Heart left ventricle (tissue), 16 donors: ENCODE measurements around the gene ARL11. TPM values are rescaled to one million over a fixed set of nuclear protein-coding genes. Genes with fewer than 3 reads are reported as not detected.
A peak's percentile ranks its signal among the peaks of the same experiment; 100 is the strongest.

ENCODE experiments used
- ATAC-seq, 4 donors: fragments of 200-7000 bp; cut with Tn5 transposase; one replicate each; pipeline ENCODE4 v1.9.1; 2020 to 2022; ENCODE audit warnings: moderate library complexity in 4 of 4, mild to moderate bottlenecking in 3 of 4, moderate number of reproducible peaks in 1 of 4
- DNase-seq, 5 donors: peaks; one replicate each; pipeline ENCODE4 v3.0.0-alpha.2; 2020
- H3K27ac ChIP-seq, 12 donors: fragments of 200-600 bp; sonication (generic) in 4 of 12; one replicate each; pipeline versions ENCODE4 v1.5.0 to v1.8.0; 2016 to 2022; ENCODE audit warnings: mild to moderate bottlenecking in 2 of 12
- H3K27me3 ChIP-seq, 9 donors: fragments of 200-600 bp; sonication (generic) in 2 of 9; one replicate each; pipeline versions ENCODE4 v1.5.1 to v1.8.0; 2016 to 2022; ENCODE audit warnings: mild to moderate bottlenecking in 3 of 9
- H3K36me3 ChIP-seq, 9 donors: fragments of 200-600 bp; sonication (generic) in 2 of 9; one replicate each; pipeline versions ENCODE4 v1.5.0 to v1.8.0; 2018 to 2022; ENCODE audit warnings: mild to moderate bottlenecking in 2 of 9
- H3K4me1 ChIP-seq, 12 donors: fragments of 200-600 bp; sonication (generic) in 4 of 12; one replicate each; pipeline versions ENCODE4 v1.5.0 to v1.8.0; 2016 to 2022; ENCODE audit warnings: mild to moderate bottlenecking in 3 of 12
- H3K4me3 ChIP-seq, 12 donors: fragments of 200-600 bp; sonication (generic) in 4 of 12; one replicate each; pipeline versions ENCODE4 v1.5.0 to v1.8.0; 2017 to 2022; ENCODE audit warnings: mild to moderate bottlenecking in 9 of 12, moderate library complexity in 4 of 12
- H3K9me3 ChIP-seq, 12 donors: fragments of 200-600 bp; sonication (generic) in 4 of 12; one replicate each; pipeline versions ENCODE4 v1.5.0 to v1.8.0; 2016 to 2022; ENCODE audit warnings: mild to moderate bottlenecking in 1 of 12
- POLR2A ChIP-seq, 2 donors: fragments of 450-650 bp; IDR thresholded peaks; one replicate each; pipeline ENCODE4 v1.6.1; 2017; ENCODE audit warnings: antibody characterized with exemption in 2 of 2, mild to moderate bottlenecking in 2 of 2, moderate library complexity in 2 of 2
- WGBS, 4 donors: extraction: QIAGEN DNeasy Blood & Tissue Kit in 2 of 4; methylation state at CpG; one replicate each; pipeline versions ENCODE4 v1.1.5 to v1.1.7; 2013 to 2018; 5-methylcytosine and 5-hydroxymethylcytosine counted together
- intact Hi-C, 10 donors: fragments of 100-400 bp; cut with DNase I; formaldehyde crosslinking; loops; one replicate each; pipeline versions ENCODE4 v1.11.1 to v1.14.2; 2022
- polyA plus RNA-seq, 2 donors: library from polyadenylated mRNA; stranded (reverse); fragments of 200-250 nt; gene quantifications; one replicate each; pipeline ENCODE4 v1.2.3, GENCODE V29; 2013
- total RNA-seq, 9 donors: library from RNA; depleted of rRNA in 2 of 9; stranded (reverse); fragments of >200 nt in 2 of 9; fragmentation: NEBNext Ultra II Directional in 3 of 9; extraction: Animal tissue kit (Norgen Biotek cat#: 25700) in 3 of 9; gene quantifications; one replicate each; pipeline versions ENCODE4 v1.1.0 to v1.2.4, GENCODE V29; 2016 to 2023
- TF ChIP-seq, protein P1 (sequence below), 12 donors: fragments of 200-600 bp; sonication (generic) in 4 of 12; IDR thresholded peaks; one replicate each; pipeline versions ENCODE4 v1.5.0 to v1.8.0; 2018 to 2022; ENCODE audit warnings: antibody characterized with exemption in 12 of 12, mild to moderate bottlenecking in 5 of 12
- donor health status: ischemic (EF 13 %, LVEDD 7.1; RV severe dilation, severe dysfunction).
- donor health status: healthy with polysubstance abuse.
- donor health status: DM: no; HTN: yes; CAD: no.
- donor health status: DM: no; HTN: no; CAD: no.
- donor health status: ischemic (EF 25% LVEDD 6.9; RV normal size, moderate dysfunction).
- donor health status: ischemic (EF 25% LVEDD 5.7; RV mildly dilated, moderate dysfunction).
- donor health status: healthy.
- donor health status: DM: yes; HTN: yes; CAD: no.
- donor health status: ischemic (EF 35%, LVEDD 5.7; RV mildly dilated, moderate dysfunction).
- donor health status: nonischemic (EF 11% LVEDD 7.7; RV severe dilation, severe dysfunction).
- donor health status: DM: yes; HTN: yes; CAD: no.
- donor health status: PGD.
- donor health status: ischemic (EF 29% LVEDD 5.4; RV normal size, mild dysfunction).
- donor health status: nonischemic (EF 23%, LVEDD 6.1; RV moderate dilation, normal function).

ARL11 gene
- total and polyA plus RNA-seq, 11 donors = 0.13 to 3.0 (median 0.32) TPM

DNA sequence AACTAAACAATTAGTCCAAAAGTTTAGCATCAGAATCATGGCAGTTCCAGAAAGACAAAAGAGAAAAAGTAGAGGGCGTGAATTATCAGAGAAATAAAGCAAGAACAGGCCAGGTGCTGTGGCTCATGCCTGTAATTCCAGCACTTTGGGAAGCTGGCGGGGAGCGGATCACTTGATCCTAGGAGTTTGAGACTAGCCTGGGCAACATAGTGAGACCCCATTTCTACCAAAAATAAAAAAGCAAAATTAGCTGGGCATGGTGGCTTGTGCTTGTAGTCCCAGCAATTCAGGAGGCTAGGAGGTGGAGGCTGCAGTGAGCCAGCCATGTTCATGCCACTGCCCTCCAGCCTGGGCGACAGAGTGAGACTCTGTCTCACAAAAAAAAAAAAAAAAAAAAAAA, 18.4 kb downstream of the ARL11 start:
- no peaks in the 10 kb centered on the region for H3K9me3 ChIP-seq
- DNase-seq (no peak), ATAC-seq (no peak)
- H3K27ac ChIP-seq = no peak overlapping the region
- 95 to 98% (median 96%) methylated on average over 4 of the region's 4 CpGs for WGBS, 4 donors
- H3K36me3 ChIP-seq = no peaks in the 10 kb centered on the region
- TF ChIP-seq POLR2A (IDR thresholded peaks at IDR 0.05) = no peak
- TF ChIP-seq, protein P1, sequence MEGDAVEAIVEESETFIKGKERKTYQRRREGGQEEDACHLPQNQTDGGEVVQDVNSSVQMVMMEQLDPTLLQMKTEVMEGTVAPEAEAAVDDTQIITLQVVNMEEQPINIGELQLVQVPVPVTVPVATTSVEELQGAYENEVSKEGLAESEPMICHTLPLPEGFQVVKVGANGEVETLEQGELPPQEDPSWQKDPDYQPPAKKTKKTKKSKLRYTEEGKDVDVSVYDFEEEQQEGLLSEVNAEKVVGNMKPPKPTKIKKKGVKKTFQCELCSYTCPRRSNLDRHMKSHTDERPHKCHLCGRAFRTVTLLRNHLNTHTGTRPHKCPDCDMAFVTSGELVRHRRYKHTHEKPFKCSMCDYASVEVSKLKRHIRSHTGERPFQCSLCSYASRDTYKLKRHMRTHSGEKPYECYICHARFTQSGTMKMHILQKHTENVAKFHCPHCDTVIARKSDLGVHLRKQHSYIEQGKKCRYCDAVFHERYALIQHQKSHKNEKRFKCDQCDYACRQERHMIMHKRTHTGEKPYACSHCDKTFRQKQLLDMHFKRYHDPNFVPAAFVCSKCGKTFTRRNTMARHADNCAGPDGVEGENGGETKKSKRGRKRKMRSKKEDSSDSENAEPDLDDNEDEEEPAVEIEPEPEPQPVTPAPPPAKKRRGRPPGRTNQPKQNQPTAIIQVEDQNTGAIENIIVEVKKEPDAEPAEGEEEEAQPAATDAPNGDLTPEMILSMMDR (IDR thresholded peaks at IDR 0.05) = no peak
- intact Hi-C loops = no loop called here
- H3K27me3 ChIP-seq = no peaks in the 10 kb centered on the region
- no peak overlapping the region for H3K4me3 ChIP-seq
- H3K4me1 ChIP-seq = peaks cover 0 to 15% (median 0%) of the 10 kb centered on the region in 12 donors

DNA sequence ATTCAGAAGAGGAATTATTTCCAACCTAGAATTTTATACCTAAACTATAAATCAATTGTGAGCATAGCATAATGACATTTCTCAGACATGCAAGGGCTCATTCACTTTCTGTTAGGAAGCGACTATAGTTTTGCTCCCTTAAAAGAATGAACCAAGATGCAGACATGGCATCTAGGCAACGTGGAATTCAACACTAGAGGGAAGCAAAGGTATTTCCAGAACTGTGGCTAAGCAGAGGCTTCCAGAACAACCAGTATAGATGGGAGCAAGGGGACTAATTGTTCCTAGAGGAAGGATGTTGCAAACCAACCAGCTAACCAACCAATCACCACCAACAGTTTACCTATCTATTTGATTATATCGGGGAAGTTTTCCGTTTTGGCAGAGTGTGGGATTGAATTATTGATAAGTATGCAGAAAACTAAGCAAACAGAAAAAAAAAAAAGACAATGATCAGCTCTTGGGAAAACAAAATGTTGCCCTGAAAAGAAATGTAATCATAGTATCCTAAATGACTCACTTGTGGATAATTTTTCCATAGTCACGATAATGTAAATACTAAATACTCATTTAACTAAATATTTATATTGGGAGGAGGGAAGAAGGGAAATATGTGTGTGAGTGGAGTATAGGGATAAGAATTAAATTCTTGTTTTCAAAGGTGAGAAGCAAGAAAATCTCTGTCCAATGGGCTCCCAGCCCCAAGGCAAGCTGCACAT, 21.1 kb downstream of the ARL11 start:
- no peaks in the 10 kb centered on the region for H3K36me3 ChIP-seq
- intact Hi-C loops = loop anchor here in 1 of 10 donors (2.0 kb wide), 1 partner anchor 199 kb away; no protein-coding TSS in a partner anchor
- TF ChIP-seq, protein P1 (IDR thresholded peaks at IDR 0.05) = peak in 10 of 12 donors; percentile 4 to 52 (median 33)
- TF ChIP-seq POLR2A (IDR thresholded peaks at IDR 0.05) = no peak
- ATAC-seq (peak in 3 of 4 donors; percentile 41 to 62 (median 42)), DNase-seq (no peak)
- 63 to 69% (median 68%) methylated on average over 5 of the region's 5 CpGs for WGBS, 4 donors
- no peak overlapping the region for H3K4me3 ChIP-seq
- no peak overlapping the region for H3K27ac ChIP-seq
- peaks cover 0 to 11% (median 0%) of the 10 kb centered on the region in 12 donors for H3K4me1 ChIP-seq
- no peaks in the 10 kb centered on the region for H3K27me3 ChIP-seq
- H3K9me3 ChIP-seq = no peaks in the 10 kb centered on the region

DNA sequence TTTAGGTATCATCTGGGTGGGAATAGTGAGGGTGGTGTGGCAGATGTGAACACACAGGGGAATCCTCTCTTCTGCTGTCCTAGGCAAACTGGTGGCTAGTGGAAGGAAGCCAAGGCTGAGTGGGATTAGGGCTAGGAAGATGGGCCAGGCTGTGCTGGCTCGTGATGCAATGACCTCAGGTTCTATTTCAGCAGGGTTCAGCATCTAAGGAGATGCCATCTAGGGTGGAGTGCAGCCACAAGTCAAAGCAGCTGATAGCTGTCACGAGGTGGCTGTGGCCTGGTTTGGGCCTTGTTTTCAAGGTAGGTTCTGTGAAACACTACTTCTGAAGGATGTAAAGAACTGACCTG, 21.6 kb downstream of the ARL11 start:
- H3K4me3 ChIP-seq = no peak overlapping the region
- no peaks in the 10 kb centered on the region for H3K27me3 ChIP-seq
- no peak overlapping the region for H3K27ac ChIP-seq
- peaks cover 0 to 11% (median 0%) of the 10 kb centered on the region in 12 donors for H3K4me1 ChIP-seq
- DNase-seq (no peak), ATAC-seq (no peak)
- no peak for TF ChIP-seq POLR2A (IDR thresholded peaks at IDR 0.05)
- TF ChIP-seq, protein P1 (IDR thresholded peaks at IDR 0.05) = no peak
- H3K9me3 ChIP-seq = no peaks in the 10 kb centered on the region
- no peaks in the 10 kb centered on the region for H3K36me3 ChIP-seq
- intact Hi-C loops = loop anchor here in 6 of 10 donors (2.0 to 10.0 kb wide), 3 partner anchors 195 to 199 kb away; no protein-coding TSS in a partner anchor
- 70 to 83% (median 77%) methylated on average over 2 of the region's 2 CpGs for WGBS, 4 donors

DNA sequence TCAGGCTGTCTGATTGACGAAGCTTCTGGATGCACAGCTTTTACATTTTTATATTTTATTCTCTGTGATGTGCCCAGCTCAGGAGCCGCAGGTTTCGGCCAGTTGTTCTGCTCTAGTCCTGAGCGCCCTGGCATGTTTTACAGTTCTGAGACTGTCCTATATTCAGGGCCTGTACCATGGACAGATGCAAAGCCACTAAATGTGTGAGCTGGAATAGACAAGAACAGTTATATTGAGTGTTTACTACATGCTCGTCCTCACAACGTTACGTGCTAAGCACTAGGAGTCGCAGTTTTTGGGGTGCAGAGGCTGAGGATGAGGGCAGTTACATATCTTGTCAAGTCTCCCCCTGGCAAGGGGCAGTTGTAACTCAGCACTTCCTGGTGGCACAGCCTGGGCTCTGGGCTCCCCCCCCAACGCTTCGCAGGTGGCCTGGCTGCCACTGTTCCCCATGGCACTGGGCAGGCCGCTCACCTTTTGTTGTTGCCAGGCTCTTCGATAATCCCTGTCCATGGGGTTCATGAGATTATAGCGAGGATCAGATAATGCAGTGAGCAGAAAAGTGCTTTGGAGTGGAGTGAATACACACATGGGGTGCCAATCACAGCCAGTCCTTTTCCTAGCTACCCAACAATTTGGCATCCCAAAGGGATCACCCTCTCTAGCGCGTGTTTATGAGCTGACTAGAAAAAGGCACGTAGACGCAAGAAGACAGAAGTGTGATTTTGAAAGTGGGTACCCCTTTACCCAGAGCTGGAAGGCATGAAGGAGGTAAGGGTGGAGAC, 23.5 kb downstream of the ARL11 start:
- TF ChIP-seq, protein P1 (IDR thresholded peaks at IDR 0.05) = no peak
- TF ChIP-seq POLR2A (IDR thresholded peaks at IDR 0.05) = no peak
- peaks cover 0 to 4% (median 0%) of the 10 kb centered on the region in 12 donors for H3K4me1 ChIP-seq
- WGBS, 4 donors = 86 to 96% (median 89%) methylated on average over 16 to 17 of the region's 17 CpGs
- H3K4me3 ChIP-seq = no peak overlapping the region
- DNase-seq (no peak), ATAC-seq (no peak)
- no peaks in the 10 kb centered on the region for H3K27me3 ChIP-seq
- intact Hi-C loops = loop anchor here in 6 of 10 donors (2.0 to 10.0 kb wide), 3 partner anchors 193 to 197 kb away; no protein-coding TSS in a partner anchor
- H3K36me3 ChIP-seq = no peaks in the 10 kb centered on the region
- H3K27ac ChIP-seq = no peak overlapping the region
- H3K9me3 ChIP-seq = no peaks in the 10 kb centered on the region
